Fibroblast of villous mesenchyme (primary cell): Measurements from ENCODE around the gene RHOBTB3. TPM values are rescaled to one million over a fixed set of nuclear protein-coding genes. Genes with fewer than 3 reads are reported as not detected.

Experiments used
- DNase-seq: peaks from one replicate; pipeline ENCODE4 v3.0.0-alpha.2; 2010; ENCODE audit warnings: low read depth
- H3K4me3 ChIP-seq: 2 replicates; pipeline ENCODE4 v1.5.1; 2011; ENCODE audit warnings: low read depth, mild to moderate bottlenecking, low read length
- CTCF ChIP-seq: IDR thresholded peaks from 2 replicates; pipeline ENCODE4 v1.5.1; 2012; ENCODE audit warnings: low read depth, mild to moderate bottlenecking, low read length; ENCODE audit not compliant: insufficient read depth
- total RNA-seq: library from RNA; depleted of rRNA; stranded (reverse); fragments of >200 nt; gene quantifications from 2 replicates; pipeline ENCODE4 v1.2.3, GENCODE V29; 2012

RHOBTB3 gene
- total RNA-seq, 1 donor = 720 TPM

GRCh38 chr5:95759005-95759404 lies 27.9 kb downstream of the RHOBTB3 start:
- no peak for DNase-seq
- no peak overlapping the region for H3K4me3 ChIP-seq
- TF ChIP-seq CTCF = no peak

- peak; percentile 87 for DNase-seq
- no peak for TF ChIP-seq CTCF
- H3K4me3 ChIP-seq = no peak overlapping the region
These were observed 28.5 kb downstream of the RHOBTB3 start for GRCh38 chr5:95759634-95760033.

- H3K4me3 ChIP-seq = peak overlapping the region; percentile 38
- DNase-seq = peak; percentile 96
- TF ChIP-seq CTCF = no peak
These were observed 29.4 kb downstream of the RHOBTB3 start for GRCh38 chr5:95760273-95761191.

GRCh38 chr5:95761771-95762651 lies 30.9 kb downstream of the RHOBTB3 start:
- peak; percentile 81 for DNase-seq
- H3K4me3 ChIP-seq = no peak overlapping the region
- TF ChIP-seq CTCF = no peak

GRCh38 chr5:95762652-95763041 lies 31.5 kb downstream of the RHOBTB3 start:
- no peak for TF ChIP-seq CTCF
- no peak overlapping the region for H3K4me3 ChIP-seq
- no peak for DNase-seq

GRCh38 chr5:95763941-95764340 lies 32.8 kb downstream of the RHOBTB3 start:
- DNase-seq = no peak

More at GRCh38 chr5:95763941-95764340, 32.8 kb downstream of the RHOBTB3 start:
- no peak for TF ChIP-seq CTCF
- H3K4me3 ChIP-seq = no peak overlapping the region
